DOHH2 (cell line): ENCODE results near the gene TAPT1.

ENCODE experiments used
- EZH2phosphoT487 ChIP-seq: fragments of 200-600 bp; sonication (generic); IDR thresholded peaks from 2 replicates; pipeline ENCODE4 v1.6.1; 2017; ENCODE audit warnings: borderline replicate concordance, mild to moderate bottlenecking, antibody characterized with exemption, low read length, moderate library complexity, mixed read lengths
- TF ChIP-seq, protein P1 (sequence below): fragments of 200-600 bp; sonication (generic); IDR thresholded peaks from one replicate; pipeline ENCODE4 v1.5.1; 2014; ENCODE audit warnings: antibody characterized with exemption, mild to moderate bottlenecking, low read depth, low read length; ENCODE audit not compliant: poor library complexity, severe bottlenecking

DNA sequence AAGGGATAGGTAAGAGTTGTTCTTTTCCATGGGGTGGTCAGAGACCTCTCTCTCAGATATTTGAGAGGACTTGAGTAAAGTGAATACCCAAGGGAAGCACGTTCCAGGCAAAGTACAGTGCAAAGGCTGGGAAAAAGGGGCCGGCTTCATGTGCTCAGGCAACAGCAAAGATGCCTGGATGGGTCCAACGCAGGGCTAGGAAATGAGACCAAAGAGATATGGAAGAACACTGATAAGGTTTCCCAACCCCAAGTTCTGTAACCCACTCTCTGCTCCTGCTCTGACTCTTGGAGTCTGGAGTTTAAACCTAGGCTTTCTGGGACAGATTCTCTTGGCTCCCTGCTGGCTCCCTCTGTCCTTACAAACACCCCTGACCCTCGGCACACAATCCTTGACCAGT, 106.3 kb downstream of the TAPT1 start:
- TF ChIP-seq, protein P1, sequence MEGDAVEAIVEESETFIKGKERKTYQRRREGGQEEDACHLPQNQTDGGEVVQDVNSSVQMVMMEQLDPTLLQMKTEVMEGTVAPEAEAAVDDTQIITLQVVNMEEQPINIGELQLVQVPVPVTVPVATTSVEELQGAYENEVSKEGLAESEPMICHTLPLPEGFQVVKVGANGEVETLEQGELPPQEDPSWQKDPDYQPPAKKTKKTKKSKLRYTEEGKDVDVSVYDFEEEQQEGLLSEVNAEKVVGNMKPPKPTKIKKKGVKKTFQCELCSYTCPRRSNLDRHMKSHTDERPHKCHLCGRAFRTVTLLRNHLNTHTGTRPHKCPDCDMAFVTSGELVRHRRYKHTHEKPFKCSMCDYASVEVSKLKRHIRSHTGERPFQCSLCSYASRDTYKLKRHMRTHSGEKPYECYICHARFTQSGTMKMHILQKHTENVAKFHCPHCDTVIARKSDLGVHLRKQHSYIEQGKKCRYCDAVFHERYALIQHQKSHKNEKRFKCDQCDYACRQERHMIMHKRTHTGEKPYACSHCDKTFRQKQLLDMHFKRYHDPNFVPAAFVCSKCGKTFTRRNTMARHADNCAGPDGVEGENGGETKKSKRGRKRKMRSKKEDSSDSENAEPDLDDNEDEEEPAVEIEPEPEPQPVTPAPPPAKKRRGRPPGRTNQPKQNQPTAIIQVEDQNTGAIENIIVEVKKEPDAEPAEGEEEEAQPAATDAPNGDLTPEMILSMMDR: no peak
- no peak for TF ChIP-seq EZH2phosphoT487
